NT2/D1 (cell line): ENCODE measurements around the gene KIF5B.

ENCODE experiments used
- SUZ12 ChIP-seq: IDR thresholded peaks from 2 replicates; pipeline ENCODE4 v1.6.1; 2011; ENCODE audit not compliant: insufficient read length, insufficient read depth; ENCODE audit errors: extremely low read depth
- ZNF274 ChIP-seq: IDR thresholded peaks from 2 replicates; pipeline ENCODE4 v1.6.1; 2011; ENCODE audit warnings: mild to moderate bottlenecking, low read depth, low read length

- no peak for TF ChIP-seq ZNF274
- no peak for TF ChIP-seq SUZ12
Observed at GRCh38 chr10:32041290-32042028, 14.8 kb downstream of the KIF5B start.
